Measurements from ENCODE around the gene CSTPP1.

CSTPP1 gene

GRCh38 chr11:46936138-46937110 is at the start of gene CSTPP1:
Gene CSTPP1, plus strand, starts transcription at chr11:46936761. Its CDS starts 45 bp downstream, at chr11:46936806.
- peak; percentile 88 to 93 for DNase-seq (ENCODE audit: low read depth in 1 of 2, low spot score in 1 of 2)

- DNase-seq (ENCODE audit: low read depth in 1 of 2, low spot score in 1 of 2) = no peak
Observed at GRCh38 chr11:46888636-46889035, 47.9 kb upstream of the CSTPP1 start.

GRCh38 chr11:46889251-46889650 is 47.3 kb upstream of the CSTPP1 start:
- no peak for DNase-seq (ENCODE audit: low read depth in 1 of 2, low spot score in 1 of 2)

- peak; percentile 52 to 75 for DNase-seq (ENCODE audit: low read depth in 1 of 2, low spot score in 1 of 2)
Observed at GRCh38 chr11:46889689-46890475, 46.7 kb upstream of the CSTPP1 start.

GRCh38 chr11:46890665-46891064 is 45.9 kb upstream of the CSTPP1 start:
- no peak for DNase-seq (ENCODE audit: low read depth in 1 of 2, low spot score in 1 of 2)

GRCh38 chr11:46892109-46892508 is 44.5 kb upstream of the CSTPP1 start:
- DNase-seq (ENCODE audit: low read depth in 1 of 2, low spot score in 1 of 2) = no peak

- DNase-seq (ENCODE audit: low read depth in 1 of 2, low spot score in 1 of 2) = no peak
Observed at GRCh38 chr11:46892838-46893237, 43.7 kb upstream of the CSTPP1 start.

GRCh38 chr11:46894506-46894905 is 42.1 kb upstream of the CSTPP1 start:
- no peak for DNase-seq (ENCODE audit: low read depth in 1 of 2, low spot score in 1 of 2)

- no peak for DNase-seq (ENCODE audit: low read depth in 1 of 2, low spot score in 1 of 2)
Observed at GRCh38 chr11:46894961-46895360, 41.6 kb upstream of the CSTPP1 start.

- DNase-seq (ENCODE audit: low read depth in 1 of 2, low spot score in 1 of 2) = no peak
Observed at GRCh38 chr11:46895821-46896220, 40.7 kb upstream of the CSTPP1 start.

- DNase-seq (ENCODE audit: low read depth in 1 of 2, low spot score in 1 of 2) = no peak
Observed at GRCh38 chr11:46896719-46897406, 39.7 kb upstream of the CSTPP1 start.

- DNase-seq (ENCODE audit: low read depth in 1 of 2, low spot score in 1 of 2) = no peak
Observed at GRCh38 chr11:46898396-46899095, 38.0 kb upstream of the CSTPP1 start.

GRCh38 chr11:46899501-46900025 is 37.0 kb upstream of the CSTPP1 start:
- no peak for DNase-seq (ENCODE audit: low read depth in 1 of 2, low spot score in 1 of 2)

GRCh38 chr11:46900091-46900746 is 36.3 kb upstream of the CSTPP1 start:
- no peak for DNase-seq (ENCODE audit: low read depth in 1 of 2, low spot score in 1 of 2)

- no peak for DNase-seq (ENCODE audit: low read depth in 1 of 2, low spot score in 1 of 2)
Observed at GRCh38 chr11:46901156-46901555, 35.4 kb upstream of the CSTPP1 start.

GRCh38 chr11:46902694-46903093 is 33.9 kb upstream of the CSTPP1 start:
- no peak for DNase-seq (ENCODE audit: low read depth in 1 of 2, low spot score in 1 of 2)

GRCh38 chr11:46903846-46904245 is 32.7 kb upstream of the CSTPP1 start:
- no peak for DNase-seq (ENCODE audit: low read depth in 1 of 2, low spot score in 1 of 2)

- DNase-seq (ENCODE audit: low read depth in 1 of 2, low spot score in 1 of 2) = no peak
Observed at GRCh38 chr11:46905806-46906205, 30.8 kb upstream of the CSTPP1 start.

- DNase-seq (ENCODE audit: low read depth in 1 of 2, low spot score in 1 of 2) = no peak
Observed at GRCh38 chr11:46906609-46907041, 29.9 kb upstream of the CSTPP1 start.

- no peak for DNase-seq (ENCODE audit: low read depth in 1 of 2, low spot score in 1 of 2)
Observed at GRCh38 chr11:46907606-46908005, 29.0 kb upstream of the CSTPP1 start.
